RWPE2 (cell line): ENCODE results near the gene DBH.

Source experiments
- ATAC-seq: fragments of 200-7000 bp; cut with Tn5 transposase; 3 replicates; pipeline ENCODE4 v1.9.1; 2021; ENCODE audit warnings: low read depth
- DNase-seq: peaks from one replicate; pipeline ENCODE4 v3.0.0-alpha.2; 2020; ENCODE audit warnings: low spot score
- H3K27ac ChIP-seq: fragments of 450-650 bp; 2 replicates; pipeline ENCODE4 v1.5.1; 2017; ENCODE audit warnings: mild to moderate bottlenecking; ENCODE audit not compliant: poor library complexity, severe bottlenecking
- H3K27me3 ChIP-seq: fragments of 250-450 bp; sonication (Bioruptor Pico); 2 replicates; pipeline ENCODE4 v1.5.1; 2021; ENCODE audit warnings: mild to moderate bottlenecking, moderate library complexity; ENCODE audit not compliant: insufficient read depth, poor library complexity, severe bottlenecking
- H3K36me3 ChIP-seq: fragments of 250-450 bp; sonication (Bioruptor Pico); 2 replicates; pipeline ENCODE4 v1.5.1; 2020; ENCODE audit warnings: low read depth, mild to moderate bottlenecking, moderate library complexity
- H3K4me1 ChIP-seq: fragments of 250-450 bp; sonication (Bioruptor Pico); 2 replicates; pipeline ENCODE4 v1.5.1; 2021; ENCODE audit warnings: mild to moderate bottlenecking, moderate library complexity; ENCODE audit not compliant: insufficient read depth, poor library complexity, severe bottlenecking
- H3K4me3 ChIP-seq: fragments of 250-450 bp; sonication (Bioruptor Pico); 2 replicates; pipeline ENCODE4 v1.5.1; 2021; ENCODE audit warnings: mild to moderate bottlenecking, moderate library complexity; ENCODE audit not compliant: severe bottlenecking
- H3K9me3 ChIP-seq: fragments of 250-450 bp; sonication (Bioruptor Pico); 2 replicates; pipeline ENCODE4 v1.5.1; 2021; ENCODE audit warnings: mild to moderate bottlenecking, moderate library complexity; ENCODE audit not compliant: severe bottlenecking
- TF ChIP-seq, protein P1 (sequence below): fragments of 450-650 bp; IDR thresholded peaks from one replicate; pipeline ENCODE4 v1.5.1; 2017; ENCODE audit warnings: mild to moderate bottlenecking, moderate library complexity; ENCODE audit not compliant: poor library complexity, severe bottlenecking

Gene DBH

GRCh38 chr9:133664173-133665050, 28.2 kb downstream of the DBH start:
- Histone ChIP-seq H3K27ac (no peak overlapping the region), H3K4me3 (no peak overlapping the region), H3K9me3 (no peaks in the 10 kb centered on the region), H3K4me1 (no peaks in the 10 kb centered on the region), H3K27me3 (peaks cover 16% of the 10 kb centered on the region), H3K36me3 (no peaks in the 10 kb centered on the region)
- TF ChIP-seq, protein P1, sequence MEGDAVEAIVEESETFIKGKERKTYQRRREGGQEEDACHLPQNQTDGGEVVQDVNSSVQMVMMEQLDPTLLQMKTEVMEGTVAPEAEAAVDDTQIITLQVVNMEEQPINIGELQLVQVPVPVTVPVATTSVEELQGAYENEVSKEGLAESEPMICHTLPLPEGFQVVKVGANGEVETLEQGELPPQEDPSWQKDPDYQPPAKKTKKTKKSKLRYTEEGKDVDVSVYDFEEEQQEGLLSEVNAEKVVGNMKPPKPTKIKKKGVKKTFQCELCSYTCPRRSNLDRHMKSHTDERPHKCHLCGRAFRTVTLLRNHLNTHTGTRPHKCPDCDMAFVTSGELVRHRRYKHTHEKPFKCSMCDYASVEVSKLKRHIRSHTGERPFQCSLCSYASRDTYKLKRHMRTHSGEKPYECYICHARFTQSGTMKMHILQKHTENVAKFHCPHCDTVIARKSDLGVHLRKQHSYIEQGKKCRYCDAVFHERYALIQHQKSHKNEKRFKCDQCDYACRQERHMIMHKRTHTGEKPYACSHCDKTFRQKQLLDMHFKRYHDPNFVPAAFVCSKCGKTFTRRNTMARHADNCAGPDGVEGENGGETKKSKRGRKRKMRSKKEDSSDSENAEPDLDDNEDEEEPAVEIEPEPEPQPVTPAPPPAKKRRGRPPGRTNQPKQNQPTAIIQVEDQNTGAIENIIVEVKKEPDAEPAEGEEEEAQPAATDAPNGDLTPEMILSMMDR = no peak
- ATAC-seq (no peak), DNase-seq (no peak)

GRCh38 chr9:133665096-133665495, 28.9 kb downstream of the DBH start:
- Histone ChIP-seq H3K4me1 (no peaks in the 10 kb centered on the region), H3K27me3 (peaks cover 12% of the 10 kb centered on the region), H3K4me3 (no peak overlapping the region), H3K27ac (no peak overlapping the region), H3K36me3 (no peaks in the 10 kb centered on the region), H3K9me3 (no peaks in the 10 kb centered on the region)
- DNase-seq (no peak), ATAC-seq (no peak)
- TF ChIP-seq, protein P1 = no peak

GRCh38 chr9:133665535-133665934, 29.4 kb downstream of the DBH start:
- H3K27ac ChIP-seq = no peak overlapping the region
- peaks cover 7% of the 10 kb centered on the region for H3K27me3 ChIP-seq
- no peaks in the 10 kb centered on the region for H3K9me3 ChIP-seq
- no peak for ATAC-seq
- no peak overlapping the region for H3K4me3 ChIP-seq
- no peaks in the 10 kb centered on the region for H3K36me3 ChIP-seq
- TF ChIP-seq, protein P1 = no peak
- DNase-seq = no peak
- no peaks in the 10 kb centered on the region for H3K4me1 ChIP-seq

DNA sequence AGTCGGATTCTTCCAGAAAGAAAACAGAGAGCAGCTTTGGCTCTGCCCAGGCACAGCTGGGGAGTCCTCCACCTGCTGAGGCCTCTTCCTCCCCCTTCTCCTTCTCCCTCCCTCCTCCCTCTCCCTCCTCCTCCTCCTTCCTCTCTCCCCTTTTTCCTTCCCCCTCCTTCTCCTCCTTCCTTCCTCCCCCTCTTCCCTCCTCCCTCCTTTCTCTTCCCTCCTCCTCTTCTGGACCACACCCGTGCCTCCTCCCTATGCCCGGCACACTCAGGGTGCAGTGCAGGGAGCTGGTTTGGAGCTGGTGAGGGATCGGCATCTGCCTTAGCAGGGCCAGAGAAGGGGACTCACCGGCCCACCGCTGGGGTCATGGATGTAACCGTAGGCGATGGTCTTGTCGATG, 30.2 kb downstream of the DBH start:
- TF ChIP-seq, protein P1 = no peak
- Histone ChIP-seq H3K9me3 (no peaks in the 10 kb centered on the region), H3K27ac (no peak overlapping the region), H3K4me1 (no peaks in the 10 kb centered on the region), H3K4me3 (no peak overlapping the region), H3K27me3 (peaks cover 4% of the 10 kb centered on the region), H3K36me3 (no peaks in the 10 kb centered on the region)
- ATAC-seq (no peak), DNase-seq (no peak)

DNA sequence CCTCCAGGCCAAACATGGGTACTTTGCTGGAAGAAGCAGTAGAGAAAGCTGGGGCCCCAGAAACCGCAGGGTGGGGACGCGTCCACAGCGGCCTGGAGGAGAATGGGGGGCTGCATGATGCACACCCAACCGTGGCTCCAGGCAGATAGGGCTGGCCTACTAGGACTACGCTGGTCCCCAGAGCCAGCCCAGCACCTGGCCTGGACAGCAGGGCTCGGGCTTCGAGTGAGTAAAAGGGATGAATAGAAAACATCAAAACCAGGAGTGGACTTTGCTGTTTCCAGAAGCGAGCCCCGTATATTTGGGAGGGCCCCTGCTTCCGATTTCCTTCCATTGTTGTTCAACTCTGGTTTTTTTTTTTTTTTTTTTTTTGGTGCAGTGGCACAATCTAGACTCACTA, 30.7 kb downstream of the DBH start:
- no peak for DNase-seq
- TF ChIP-seq, protein P1 = no peak
- H3K27ac ChIP-seq = no peak overlapping the region
- H3K27me3 ChIP-seq = peaks cover 4% of the 10 kb centered on the region
- no peak overlapping the region for H3K4me3 ChIP-seq
- no peaks in the 10 kb centered on the region for H3K9me3 ChIP-seq
- no peak for ATAC-seq
- no peaks in the 10 kb centered on the region for H3K36me3 ChIP-seq
- no peaks in the 10 kb centered on the region for H3K4me1 ChIP-seq
